Smooth muscle cell of the brain vasculature (primary cell): ENCODE data around the gene RAB18.
"Not testable (repeated sequence)": the region's sequence is repeated elsewhere in the genome, so short reads cannot be mapped to it uniquely, and the experiment has no call there.

Source experiments
- DNase-seq: peaks from one replicate; pipeline ENCODE4 v3.0.0-alpha.2; 2012; ENCODE audit warnings: low read depth, low spot score

RAB18 gene

DNA sequence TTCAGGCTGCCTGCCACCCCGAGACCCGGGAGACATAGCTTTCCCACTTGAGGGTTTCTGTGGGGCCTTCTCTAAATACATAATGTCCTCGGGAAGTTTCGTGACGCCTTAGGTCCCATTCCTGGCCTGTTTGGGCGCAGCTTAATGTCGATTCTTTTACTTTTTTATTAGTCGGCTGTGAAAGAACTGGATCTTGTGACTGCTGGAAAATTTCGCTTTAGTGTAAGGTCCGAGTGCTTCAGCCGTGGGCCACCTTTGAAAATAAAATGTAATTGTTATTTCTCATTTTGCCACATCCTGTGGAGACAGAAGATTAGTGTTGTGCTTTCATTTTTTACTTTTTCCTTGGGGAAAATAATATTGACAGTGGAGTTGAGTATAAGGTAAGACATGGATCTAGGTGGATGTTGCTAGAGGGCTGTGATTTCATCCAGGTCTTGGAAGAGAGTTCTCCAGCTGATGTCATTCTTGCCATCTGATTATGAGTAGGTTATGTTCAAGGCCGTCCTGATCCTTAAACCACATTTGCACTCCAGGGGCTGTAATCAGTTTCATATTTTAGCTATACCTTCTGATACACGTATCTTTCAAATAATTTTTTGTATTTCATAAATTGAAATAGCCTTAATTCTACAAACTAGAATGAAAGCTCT lies 830 bp downstream of the RAB18 start:
- DNase-seq: no peak

DNA sequence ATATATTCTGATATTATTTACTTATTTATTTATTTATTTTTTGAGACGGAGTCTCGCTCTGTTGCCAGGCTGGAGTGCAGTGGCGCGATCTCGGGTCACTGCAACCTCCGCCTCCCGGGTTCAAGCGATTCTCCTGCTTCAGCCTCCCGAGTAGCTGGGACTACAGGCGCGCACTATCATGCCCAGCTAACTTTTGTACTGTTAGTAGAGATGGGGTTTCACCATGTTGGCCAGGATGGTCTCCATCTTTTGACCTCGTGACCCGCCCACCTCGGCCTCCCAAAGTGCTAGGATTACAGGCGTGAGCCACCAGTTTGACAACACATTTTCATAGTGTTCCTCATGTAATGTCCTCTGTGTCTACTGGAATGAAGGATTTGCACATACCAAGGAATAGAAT lies 1.4 kb downstream of the RAB18 start:
- not testable (repeated sequence) for DNase-seq

DNA sequence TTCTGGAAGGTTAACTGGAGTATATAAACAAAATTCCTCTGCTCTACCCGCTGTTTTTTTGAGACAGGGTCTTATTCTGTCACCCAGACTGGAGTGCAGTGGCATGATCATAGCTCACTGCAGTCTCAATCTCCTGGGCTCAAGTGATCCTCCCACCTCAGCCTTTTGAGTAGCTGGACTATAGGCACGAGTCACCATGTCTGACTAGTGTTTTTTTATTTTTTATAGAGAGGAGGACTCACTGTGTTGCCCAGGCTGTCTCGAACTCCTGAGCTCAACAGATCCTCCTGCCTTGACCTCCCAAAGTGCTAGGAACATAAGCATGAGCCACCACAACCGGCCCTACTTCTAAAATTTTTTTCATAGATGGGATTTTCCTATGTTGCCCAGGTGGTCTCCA lies 2.2 kb downstream of the RAB18 start:
- DNase-seq: no peak

DNA sequence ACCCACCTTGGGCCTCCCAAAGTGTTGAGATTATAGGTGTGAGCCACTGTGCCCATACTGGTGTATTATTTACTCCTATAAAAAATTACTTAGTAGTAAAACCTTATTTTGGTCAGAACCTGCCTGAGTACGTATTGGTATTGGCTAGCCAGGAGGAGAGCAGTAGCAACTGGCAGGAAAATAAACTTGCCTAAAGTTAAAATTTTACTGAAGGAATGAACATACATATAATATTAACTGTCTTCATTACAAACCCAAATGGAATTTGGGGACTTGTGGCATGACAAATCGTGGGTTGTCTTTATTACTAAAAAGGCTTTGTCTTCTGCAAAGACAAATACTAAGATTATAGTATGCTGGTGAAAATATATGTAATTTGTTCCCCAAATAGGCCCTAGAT lies 8.4 kb downstream of the RAB18 start:
- DNase-seq: no peak

DNA sequence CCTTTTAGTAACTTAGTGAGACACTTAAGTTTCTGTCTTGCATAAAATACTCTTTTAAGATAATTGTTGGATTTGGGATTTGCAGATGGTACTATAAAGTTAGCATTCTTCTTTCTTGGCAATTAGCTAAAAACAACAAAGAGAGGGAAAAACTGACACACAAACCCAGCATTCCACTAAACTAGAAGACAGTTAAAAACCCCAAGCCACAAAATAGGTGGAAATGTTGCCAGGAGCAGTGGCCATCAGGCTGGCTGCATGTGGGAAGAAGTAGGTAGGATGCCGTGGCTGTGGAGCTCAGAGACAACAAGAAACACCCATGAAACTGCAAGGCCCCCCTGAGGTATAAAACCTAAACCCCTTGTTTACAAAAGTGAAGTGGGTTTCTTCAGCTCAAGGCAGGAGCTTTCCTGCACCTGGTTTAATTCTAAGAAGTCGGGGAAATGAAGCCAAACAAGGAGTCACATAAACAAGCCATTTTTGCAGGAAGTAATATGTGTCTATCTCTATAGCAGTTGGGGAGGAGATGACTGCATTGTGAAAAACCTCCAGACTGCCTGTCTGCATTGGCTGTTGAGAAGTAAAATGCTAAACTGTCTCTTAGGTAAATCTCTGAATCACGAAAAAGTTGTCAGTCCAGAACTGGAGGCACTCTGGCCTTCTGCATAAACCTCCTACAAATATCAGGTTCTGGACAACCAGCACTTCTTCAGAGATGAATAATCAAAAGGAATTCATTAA lies 9.5 kb downstream of the RAB18 start:
- DNase-seq: no peak

DNA sequence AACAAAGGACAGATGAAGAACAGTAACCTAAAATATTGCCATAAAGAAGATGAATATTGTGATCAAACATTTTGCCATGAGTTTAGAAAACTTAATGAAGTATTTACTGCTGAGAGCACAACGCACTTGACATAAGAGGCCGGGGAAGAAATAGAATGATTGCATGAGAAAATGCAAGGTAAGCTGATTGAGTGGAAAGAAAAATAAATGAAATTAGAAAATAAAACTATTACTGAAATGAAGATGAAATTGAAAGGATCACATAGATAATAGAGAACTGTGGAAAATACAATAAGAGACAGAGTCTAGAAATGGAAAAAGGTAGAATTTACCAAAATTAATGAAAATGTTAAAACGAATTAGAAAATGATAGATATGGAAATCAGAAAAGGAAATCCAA lies 10.1 kb downstream of the RAB18 start:
- no peak for DNase-seq

DNA sequence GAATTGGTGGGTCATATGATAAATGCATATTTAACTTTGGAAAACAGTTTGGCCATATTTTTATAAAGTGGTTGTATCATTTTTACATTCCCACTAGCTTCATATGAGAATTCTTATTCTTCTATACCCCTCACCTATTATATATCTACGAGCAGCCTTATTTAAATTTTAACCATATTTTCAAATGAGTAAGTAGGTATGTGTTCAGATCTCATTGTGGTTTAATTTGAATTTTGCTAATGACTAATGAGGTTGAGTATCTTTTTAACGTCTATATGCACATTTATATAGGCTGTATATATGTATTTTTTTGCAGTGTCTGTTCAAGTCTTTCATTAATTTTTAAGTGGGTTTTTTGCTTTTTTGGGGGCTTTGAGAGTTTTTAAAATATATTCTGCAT lies 14.2 kb downstream of the RAB18 start:
- DNase-seq: no peak

DNA sequence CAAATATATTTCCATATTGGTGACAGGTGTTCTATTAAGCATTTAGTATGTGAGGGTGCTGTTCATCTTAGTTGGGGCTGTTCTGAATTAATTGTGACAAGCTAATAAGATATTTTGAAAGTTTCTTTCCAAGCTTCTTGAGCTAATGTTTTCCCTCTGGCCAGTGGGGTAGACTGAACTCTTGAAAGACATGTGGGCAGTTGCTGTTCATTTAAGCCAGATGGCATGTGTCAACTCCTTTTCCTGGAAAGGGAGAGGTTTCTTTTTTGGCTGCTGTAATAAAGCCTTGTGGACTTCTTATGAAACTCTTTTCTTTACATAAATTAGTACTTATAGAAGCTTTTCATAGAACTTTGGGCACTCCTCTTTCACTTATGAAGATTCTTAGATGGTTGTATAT lies 21.7 kb downstream of the RAB18 start:
- no peak for DNase-seq

DNA sequence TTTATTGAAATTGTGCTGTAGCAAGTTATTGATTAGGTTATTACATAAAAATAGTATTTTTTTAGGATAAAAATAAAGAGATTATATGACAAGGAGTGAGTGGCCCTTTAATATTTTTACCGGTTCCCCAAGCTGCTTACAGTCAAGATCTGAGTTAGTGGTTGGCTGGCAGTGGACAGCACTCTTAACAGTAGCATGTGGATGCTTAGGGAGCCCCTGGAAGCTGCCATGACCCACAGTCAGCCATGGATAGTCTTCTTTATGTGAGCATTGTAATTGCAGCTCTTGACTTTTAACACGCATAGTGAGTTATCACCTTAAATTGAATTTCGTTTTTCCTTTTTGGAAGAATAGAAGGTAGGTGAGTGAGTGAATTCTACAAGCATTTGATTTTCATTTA lies 22.1 kb downstream of the RAB18 start:
- no peak for DNase-seq

DNA sequence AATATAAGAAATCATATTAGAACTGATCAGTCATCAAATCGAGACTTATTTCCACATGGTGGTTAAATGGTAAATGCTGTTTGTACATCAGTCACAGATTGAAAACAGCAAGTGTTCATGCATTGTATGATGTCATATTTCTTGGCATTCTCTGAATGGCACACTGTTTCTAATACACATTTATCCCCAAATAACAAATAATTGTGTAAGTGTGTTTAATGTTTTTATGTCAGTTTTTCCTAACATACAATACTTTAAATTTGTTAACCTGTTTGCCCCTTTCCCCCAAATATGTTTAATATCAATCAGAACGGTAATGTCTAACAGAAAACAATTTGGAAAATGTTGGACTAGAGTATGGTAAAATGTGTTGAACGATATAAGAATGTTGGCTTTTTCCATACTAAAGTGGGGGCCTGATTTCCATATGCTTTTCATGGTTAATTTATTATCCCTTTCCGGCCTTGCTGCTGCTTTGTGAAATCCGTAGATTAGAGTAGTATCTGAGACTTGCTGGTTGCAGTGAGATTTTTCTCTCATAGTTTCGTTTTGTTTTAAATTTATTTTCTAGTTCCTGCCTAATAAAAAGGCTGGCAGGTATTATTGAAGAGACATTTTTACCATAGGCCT lies 23.7 kb downstream of the RAB18 start:
- no peak for DNase-seq

DNA sequence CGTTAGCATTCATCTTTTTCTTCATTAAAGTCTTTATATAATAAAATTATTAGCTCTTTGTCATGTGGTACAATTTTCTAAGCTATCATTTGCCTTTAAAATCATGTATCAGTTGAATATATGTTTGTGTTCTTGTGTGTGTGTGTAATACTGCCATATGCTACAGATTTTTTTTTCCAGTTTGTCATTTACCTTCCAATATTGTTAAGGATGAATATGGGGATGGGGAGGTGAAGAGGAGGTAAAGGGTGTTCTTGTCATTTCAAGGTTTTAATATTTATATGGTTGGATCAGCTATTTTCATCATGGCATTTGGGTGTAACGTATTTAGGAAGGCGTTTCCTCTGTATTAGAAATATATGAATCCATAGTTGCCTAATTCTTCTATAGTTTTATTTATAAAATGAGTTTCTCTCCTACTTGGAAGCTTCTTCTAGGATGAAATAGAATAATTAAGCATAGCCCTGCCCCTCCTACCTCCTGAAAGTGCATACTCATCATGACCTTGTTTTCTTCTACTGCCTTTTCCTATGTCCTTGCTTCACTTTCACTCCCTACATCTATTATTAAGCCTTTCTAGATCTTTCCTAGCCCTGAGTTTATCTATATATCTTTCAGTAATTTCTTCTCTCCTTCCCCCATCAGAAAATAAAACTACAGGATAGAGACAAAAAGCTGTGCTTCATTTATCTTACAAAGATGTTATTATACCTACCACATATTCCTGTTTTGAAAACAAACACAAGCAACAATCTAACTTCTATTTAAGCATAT lies 25.1 kb downstream of the RAB18 start:
- no peak for DNase-seq

DNA sequence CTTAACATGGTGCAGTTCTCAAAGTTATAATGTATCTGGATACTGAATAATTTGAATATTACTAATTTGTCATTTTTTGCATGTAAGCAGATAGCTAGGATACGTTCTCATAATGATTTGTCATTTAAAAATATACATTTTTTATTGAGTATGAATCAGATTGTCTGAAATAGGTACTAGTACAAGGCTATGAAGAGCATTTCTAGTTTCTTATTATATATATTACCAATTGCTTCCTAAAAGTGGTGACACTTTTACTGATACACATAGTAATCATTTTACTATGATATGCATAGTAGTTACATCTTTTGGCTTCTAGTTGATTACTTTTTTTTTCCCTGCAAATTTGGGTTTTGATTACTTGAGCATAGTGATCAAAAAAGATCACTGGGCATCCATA lies 26.4 kb downstream of the RAB18 start:
- no peak for DNase-seq

DNA sequence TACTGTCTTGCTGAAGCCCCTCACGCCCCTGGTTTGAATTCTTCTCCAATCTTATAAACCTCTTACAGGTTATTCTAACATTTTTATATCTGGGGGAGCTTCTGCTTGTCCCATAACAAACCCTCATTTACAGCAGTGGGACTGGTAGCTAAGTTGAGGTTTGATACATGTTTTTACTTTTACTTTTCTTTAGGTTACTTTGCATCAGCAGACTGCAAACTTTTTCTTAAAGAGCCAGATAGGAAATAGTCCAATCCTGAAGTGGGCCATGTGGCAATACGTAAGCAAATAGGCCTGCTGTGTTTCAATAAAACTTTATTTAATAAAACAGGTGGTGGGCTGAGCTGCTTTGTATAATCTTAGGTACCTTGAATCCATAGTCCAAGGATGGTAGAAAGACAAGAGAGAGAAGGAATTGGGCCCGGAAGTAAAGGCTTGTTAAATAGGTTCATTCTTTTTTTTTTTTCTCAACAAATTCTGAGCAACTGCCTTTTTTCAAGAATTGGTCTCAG lies 27.3 kb downstream of the RAB18 start:
- no peak for DNase-seq

DNA sequence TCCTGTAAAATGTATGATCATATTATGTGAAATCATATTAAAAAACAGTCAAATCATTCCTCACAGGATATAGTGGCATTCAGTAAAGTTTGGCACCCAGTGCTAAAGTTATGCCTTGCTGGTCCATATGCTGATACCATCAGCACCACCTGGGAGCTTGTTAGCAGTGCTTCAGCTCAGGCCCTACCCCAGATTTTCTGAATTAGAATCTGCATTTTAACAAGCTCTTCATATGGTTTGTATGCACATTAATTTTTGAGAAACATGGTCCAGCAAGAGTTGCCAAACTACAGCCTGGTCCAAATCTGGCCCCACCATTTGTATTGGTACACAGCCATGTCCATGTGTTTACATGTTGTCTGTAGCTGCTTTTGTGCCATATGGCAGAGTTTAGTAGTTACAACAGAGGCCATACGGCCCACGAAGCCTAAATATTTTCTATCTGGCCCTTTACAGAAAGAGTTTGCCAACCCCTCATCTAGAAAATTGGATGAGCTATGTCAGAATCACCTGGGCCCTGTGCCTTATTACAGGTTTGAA lies 30.1 kb downstream of the RAB18 start:
- DNase-seq: no peak

DNA sequence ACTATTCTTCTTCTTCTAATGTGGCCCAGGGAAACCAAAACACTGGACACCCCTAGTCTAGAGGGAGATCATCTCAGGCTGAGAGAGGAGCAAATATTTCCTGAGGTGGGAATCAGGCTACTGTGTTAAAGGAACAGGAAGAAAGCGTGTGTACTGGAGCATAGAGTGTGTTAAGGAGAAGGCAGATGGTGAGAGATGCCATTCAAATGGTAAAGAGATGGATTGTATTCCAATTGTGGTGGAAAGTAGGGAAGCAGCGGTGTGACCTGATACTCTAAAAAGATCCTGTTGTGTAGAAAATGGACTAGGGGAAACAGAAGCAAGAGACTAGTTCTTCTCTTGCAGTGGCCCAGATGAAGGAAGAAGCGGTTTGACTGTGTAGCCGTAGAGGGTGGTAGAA lies 31.2 kb downstream of the RAB18 start:
- no peak for DNase-seq

DNA sequence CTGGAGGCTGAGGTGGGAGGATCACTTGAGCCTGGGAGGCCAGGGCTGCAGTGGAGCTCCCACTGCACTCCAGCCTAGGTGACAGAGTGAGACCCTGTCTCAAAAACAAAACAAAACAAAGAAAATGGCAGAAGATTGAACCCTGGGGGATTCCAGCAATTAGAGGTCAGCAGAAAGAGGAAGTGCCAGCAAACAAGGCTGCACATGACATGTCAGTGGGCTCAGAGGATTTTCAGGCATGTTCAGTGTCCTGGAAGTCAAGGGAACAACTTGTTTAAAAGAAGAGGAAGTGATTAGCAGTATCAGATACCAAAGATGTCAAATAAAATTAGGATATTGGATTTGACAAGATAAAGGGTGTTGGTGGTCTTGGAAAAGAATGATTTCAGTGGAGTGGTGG lies 32.3 kb downstream of the RAB18 start:
- no peak for DNase-seq

DNA sequence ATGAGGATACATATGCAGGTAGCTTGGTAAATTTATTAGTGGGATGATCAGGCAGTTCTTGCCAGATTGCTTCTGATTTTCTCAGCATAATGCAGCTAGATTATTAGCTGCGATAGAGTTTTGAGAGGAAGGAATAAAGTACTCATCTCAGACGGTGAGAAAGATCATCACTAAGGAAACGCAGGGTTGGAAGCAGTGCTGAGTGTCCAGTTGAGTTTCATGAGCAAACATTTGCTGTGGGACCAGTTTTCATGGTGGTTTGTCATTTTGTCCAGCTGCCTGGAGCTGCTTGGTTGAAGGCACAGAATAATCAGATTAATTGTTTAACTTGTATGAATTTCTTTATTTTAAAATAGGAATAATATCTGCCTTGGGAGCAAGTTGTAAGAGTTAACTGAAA lies 33.1 kb downstream of the RAB18 start:
- DNase-seq: no peak

DNA sequence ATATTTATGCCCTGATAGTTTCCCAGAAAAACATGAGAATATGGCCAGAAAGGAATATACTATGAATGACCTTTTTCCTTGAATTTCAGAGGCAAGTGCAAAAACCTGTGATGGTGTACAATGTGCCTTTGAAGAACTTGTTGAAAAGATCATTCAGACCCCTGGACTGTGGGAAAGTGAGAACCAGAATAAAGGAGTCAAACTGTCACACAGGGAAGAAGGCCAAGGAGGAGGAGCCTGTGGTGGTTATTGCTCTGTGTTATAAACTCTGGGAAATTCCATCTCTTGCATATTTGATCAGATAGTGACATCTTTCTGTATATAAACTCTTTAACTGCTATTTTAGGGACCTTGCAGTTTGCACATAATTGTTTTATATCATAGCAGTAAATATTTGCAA lies 33.7 kb downstream of the RAB18 start:
- DNase-seq: no peak

DNA sequence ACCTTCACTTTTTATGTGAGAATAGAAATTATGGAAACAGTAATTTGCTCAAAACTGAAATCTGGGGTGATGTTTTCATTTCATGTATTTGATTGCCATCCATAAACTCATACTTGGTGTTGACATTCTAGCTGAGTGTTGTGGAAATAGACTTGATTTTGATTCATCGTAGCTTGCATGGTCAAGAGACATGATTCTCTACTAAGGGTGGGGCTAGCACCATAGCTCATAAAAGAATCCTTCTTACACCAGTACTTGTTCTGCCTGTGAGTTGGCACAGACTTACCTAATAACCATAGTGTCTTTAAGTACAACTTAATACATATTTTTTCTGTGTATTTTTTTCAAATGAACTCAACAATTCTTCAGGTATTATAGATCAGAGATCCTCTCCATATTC lies 36.6 kb downstream of the RAB18 start:
- no peak for DNase-seq

DNA sequence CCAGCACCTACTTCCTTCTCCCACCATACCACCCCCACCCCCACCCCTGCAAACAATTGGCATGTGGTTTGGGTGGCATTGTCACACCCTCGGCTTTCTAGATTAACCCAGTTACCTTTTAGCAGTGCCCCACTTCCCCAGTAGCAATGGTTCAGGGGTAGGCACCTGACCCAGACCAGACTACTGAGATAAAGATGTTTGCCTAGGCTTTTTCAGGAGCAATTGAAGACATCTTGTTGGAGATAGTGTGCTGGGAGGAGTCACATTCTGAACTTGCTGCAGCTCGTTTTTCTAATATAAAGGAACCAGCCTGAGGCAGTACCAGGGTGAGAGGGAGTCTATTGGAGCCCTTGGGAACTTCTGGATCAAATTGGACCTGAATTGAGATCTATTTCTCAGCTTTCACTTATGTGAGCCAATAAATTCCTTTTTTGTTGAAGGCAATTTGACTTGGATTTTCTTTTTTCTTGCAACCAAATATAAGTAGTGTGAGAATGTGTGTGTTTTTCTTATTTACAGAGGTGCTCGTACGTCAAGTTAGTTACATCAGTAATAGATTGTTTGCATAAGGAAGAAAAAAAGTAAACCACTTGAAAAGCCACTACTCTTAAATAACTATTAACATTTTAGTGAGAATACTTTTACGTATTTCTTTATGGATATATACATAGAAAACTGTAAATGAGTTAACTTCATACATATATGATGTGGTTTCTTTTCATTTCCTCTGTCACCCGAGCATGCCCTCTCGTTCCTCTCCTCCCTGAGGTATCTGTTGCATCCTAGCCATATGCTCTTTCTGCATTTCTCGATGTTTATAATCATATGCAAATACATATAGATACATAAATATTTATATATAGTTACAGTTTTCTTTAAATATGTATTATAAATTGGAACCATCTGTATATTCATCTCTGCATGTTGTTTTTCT lies 38.0 kb downstream of the RAB18 start:
- DNase-seq: no peak

DNA sequence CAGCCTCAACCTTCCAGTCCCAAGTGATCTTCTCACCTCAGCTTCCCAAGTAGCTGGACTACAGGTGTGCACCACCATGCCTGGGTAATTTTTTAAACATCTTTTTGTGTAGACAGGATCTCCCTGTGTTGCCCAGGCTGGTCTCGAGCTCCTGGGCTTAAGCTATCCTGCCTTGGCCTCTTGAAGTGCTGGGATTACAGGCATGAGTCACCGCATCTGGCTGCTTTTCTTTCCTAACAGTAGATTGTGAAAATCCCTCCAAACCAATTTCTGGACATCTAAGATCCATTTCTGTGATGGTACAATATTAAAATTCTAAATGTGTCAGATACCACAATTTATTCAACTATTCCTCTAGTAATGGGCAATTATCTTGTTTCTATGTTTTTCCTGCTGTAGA lies 38.7 kb downstream of the RAB18 start:
- no peak for DNase-seq
